Stimulated activated naive CD8-positive, alpha-beta T cell treated with anti-CD3 and anti-CD28 coated beads, Interleukin-15, Interleukin-2, amounts not matched to agents 100 U/mL and 50 U/mL, for 24 hours (primary cell): ENCODE results near the gene ZNF436.
"Not testable (repeated sequence)": the region's sequence is repeated elsewhere in the genome, so short reads cannot be mapped to it uniquely, and the experiment has no call there.

ENCODE experiments used
- ATAC-seq: fragments of 150-1000 bp; cut with Tn5 transposase; one replicate; pipeline ENCODE4 v1.10.0; 2021
- DNase-seq: peaks from one replicate; pipeline ENCODE4 v3.0.0; 2021

The ZNF436 gene

DNA sequence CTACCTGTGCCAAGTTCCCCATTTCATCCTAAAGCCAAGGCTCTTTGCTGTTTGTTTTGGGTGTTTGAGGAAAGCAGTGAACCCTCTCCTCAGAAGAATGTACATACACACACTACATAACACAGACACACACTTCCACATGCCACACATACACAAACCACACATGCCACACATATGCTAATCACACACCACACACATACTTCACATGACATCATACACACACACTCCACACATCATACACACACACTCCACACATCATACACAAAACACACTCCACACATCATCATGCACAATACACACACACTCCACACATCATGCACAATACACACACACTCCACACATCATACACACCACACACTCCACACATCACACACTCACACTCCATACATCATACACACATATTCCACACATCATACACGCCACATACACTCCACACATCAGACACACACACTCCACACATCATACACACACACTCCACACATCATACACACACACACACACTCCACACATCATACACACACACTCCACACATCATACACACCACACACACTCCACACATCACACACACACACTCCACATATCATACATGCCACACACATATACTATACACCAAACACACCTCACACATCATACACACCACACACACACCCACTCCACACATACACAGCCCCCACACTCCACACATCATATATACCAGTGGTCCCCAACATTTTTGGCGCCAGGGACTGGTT lies 22.7 kb upstream of the ZNF436 start:
- DNase-seq (no peak), ATAC-seq (no peak)

DNA sequence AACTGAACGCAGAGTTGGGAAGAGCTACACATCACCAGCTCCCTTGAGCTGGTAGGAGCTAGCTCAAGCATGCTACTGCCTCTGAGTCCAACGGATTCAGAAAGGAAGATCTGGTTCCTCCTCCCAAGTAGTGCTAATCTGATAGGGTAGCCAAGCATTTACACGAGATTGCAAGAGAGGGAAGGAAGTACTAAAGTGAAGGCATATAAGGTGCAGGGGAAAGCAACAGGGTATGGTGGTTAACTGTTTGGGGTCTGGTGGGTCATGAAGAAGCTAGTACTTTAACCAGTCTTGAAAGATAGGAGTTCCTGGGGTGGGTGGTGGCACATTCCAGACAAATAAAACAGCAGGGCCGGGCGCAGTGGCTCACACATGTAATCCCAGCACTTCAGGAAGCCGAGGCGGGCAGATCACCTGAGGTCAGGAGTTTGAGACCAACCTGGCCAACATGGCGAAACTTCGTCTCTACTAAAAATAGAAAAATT lies 20.2 kb upstream of the ZNF436 start:
- ATAC-seq = no peak
- DNase-seq = no peak

DNA sequence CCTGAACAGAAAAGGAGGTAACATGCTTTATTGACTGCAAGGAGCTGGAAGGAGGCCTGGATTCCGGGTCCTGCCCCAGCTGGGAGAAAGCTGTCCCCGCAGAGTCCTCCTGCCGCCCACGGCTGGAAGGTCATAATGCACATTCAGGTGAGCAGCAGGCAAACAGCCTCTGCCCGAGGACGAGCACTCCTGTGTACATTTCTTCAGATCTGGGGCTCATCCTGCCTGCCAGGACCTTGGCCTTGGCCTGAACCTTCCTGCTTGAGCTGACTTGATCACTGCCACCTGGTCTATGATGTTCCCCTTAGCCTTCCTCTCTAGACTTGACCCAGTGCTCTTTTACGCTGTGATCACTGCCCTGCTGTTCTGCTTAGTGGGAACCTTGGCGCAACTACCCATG lies 17.9 kb upstream of the ZNF436 start:
- ATAC-seq = no peak
- no peak for DNase-seq

DNA sequence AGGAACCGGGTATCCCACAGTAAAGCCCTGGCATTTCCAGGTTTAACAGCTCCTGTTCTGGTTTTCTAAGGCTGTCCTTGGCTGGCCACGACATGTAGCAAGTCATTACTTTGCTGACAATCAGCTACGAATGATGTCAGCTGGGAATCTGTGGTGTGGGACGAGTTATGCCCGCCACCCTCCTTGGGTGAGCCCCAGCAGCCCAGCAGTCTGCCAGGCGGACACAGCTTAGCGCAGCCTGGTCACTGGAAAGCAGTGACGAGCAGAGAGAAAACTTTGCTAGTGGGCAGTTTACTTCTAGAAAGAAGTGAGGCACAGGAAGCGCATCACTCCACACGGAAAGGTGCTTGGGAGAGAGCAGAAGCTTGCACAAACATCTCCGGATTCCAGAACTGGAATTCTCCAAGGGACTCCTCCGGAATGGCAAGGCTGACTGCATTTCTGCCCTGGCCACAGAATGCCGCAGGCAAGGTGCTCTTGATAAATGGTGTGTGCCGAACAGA lies 15.5 kb upstream of the ZNF436 start:
- ATAC-seq = no peak
- DNase-seq = no peak

DNA sequence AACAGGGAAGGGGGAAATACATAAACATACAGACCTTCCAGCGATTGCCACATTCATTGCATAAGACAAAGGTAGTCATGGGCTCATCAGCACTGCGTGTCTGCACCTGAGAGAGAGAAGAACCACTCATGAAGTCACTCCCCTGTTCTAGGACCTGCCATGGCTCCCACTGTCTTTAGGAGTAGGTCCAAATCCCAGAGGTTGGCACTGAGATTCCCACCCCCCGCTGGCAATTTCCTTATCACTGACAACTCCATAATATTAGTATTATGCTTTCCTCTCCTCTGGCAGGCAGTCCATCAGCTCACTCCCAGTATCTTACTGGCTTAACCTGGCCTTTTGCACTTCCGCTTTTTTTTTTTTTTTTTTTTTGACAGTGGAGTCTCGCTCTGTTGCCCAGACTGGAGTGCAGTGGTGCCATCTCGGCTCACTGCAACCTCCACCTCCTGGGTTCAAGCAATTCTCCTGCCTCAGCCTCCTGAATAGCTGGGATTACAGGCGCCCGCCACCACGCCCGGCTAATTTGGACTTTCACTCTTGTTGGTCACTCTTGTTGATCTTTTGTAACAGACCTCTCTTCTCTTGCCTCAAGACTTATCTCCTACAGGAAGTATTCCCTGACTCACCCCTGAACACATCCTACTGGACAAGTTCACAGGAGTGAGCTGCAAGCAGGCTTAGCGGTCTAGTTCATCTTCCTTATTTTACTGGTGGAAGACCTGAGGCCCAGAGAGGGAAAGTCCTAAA lies 14.8 kb upstream of the ZNF436 start:
- no peak for DNase-seq

DNA sequence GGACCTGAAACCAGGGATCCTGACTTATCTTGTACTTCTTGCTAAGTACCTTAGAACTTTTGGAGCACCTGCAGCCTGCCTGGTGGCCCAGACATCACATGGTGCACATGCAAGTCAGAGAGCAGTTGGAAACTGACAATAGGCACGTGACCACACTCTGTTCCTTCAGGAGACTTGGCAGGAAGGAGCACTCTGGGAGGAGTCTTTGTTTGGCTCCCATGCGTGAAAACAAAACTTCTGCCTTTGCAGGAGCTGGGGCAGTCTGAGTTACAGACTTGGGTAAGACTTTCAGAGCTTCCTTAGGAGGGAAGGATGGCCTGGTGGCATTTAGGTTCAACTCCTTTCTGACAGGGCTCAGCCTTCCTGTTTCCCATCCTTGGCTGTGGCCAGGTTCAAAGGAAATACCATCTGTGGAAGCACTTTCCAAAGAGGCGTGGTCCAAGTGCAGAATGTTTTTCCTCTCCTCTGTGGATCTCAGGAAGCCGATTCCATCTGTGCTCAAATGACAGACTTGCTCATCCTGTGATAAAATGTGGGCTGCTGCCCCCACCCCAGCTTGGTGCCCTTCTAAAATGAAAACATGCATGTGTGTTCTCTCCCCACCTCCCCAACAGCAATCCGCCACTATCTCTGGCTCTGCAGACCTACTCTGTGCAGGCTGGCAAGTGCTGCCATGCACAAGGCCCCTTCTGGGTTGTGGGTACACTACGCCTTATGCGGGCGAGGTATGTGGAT lies 14.1 kb upstream of the ZNF436 start:
- DNase-seq = no peak
- ATAC-seq = no peak

More for the DNA sequence above, 14.8 kb upstream of the ZNF436 start:
- no peak for ATAC-seq

DNA sequence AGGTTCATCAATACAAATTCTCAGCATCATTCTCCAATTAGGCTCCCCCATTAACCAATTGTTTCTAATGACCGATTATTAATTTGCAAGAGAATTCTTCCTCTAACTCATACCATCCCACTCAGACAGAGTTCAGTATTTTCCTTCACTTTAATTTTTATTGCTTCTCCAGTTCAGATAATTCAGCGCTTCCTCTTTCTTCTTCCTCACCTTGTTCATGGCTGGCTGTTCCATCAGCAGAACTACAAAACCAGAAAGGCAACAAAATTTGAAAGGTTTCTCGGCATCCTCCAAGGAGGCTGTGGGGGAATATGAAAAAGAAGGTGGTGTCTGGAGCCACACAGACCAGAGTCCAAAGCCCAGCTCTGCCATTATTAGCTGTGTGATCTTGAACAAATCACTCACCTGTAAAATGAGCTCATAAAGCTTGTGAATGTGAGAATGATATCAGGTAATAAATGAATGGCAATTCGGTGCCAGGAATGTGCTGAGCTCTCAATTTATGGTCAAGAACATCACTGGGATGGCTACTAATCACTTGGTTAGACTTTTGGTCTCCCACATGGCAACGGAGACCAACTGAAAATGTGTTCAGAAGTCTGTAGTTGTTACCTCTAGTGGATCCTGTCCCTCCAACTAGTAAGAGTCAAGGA lies 11.7 kb upstream of the ZNF436 start:
- ATAC-seq (no peak), DNase-seq (no peak)

DNA sequence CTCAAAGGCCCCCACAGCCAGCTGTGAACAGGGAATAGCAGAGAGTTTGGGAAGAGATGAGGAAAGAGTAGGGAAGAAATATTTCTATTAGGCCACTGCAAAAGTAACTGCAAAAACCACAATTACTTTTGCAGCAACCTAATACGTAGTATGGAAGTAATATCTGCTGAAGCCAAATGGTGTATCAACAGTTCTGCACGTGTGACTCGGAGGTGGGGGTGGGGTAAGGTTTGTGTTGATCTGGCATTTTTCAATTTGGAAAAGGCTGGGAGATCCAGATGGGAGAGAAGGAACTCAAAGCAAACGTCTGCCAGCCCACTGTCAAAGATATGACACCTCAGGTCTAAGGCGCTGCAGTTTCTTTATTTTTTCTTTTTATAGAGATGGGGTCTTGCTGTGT lies 11.1 kb upstream of the ZNF436 start:
- DNase-seq (no peak), ATAC-seq (no peak)

DNA sequence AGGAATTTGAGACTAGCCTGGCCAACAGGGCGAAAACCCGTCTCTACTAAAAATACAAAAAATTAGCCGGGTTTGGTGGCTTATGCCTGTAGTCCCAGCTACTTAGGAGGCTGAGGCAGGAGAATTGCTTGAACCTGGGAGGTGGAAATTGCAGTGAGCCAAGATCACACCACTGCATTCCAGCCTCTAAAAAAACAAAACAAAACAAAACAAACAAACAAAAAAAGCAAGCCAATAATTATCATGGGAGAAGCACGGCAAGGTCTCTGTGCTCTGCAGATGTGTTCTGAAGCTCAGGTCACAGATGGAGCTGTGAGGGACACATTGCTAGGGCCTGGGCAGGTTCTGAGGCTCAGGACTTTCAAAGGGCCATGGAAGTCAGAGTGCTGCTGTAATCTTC lies 10.6 kb upstream of the ZNF436 start:
- not testable (repeated sequence) for DNase-seq, ATAC-seq

DNA sequence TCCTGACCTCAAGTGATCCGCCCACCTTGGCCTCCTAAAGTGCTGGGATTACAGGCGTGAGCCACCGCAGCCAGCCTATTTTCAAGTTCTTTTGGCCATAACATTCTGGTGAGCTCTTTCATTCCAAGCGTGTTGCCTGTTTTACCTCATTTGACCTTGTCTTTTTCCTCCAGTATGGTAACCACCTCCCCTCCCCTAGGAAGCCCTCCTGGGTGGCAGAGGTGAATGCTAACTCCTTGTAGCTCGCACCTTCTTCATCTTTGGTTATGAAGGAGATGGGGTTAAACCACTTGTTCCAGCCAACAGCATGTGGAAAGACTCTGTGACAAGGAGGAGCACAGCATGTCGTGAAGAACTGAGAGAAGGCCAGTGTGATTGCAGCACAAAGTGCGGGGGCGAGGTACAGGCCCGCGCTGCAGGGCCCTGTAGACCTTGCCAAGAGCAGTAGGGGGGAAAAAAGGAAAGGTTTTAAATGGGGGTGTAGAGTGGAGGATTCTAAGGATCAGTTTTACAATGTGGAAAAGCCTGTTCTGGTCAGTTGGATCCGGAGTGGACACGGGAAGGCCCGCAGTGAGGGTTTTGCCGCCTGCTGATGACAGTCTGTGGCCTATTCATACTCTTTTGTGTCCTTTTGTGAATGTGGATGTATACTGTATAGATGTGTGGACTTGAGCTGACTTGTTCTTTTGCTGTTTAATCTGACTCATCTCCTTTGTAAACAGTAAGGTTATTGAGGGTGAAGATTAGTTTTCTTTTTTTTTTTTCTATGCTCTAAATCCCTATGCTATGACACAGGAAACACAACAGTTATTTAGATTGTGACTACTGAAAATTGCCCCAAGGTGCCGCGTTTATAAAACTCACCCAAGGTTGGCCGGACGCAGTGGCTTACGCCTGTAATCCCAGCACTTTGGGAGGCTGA lies 7.5 kb upstream of the ZNF436 start:
- DNase-seq = no peak

DNA sequence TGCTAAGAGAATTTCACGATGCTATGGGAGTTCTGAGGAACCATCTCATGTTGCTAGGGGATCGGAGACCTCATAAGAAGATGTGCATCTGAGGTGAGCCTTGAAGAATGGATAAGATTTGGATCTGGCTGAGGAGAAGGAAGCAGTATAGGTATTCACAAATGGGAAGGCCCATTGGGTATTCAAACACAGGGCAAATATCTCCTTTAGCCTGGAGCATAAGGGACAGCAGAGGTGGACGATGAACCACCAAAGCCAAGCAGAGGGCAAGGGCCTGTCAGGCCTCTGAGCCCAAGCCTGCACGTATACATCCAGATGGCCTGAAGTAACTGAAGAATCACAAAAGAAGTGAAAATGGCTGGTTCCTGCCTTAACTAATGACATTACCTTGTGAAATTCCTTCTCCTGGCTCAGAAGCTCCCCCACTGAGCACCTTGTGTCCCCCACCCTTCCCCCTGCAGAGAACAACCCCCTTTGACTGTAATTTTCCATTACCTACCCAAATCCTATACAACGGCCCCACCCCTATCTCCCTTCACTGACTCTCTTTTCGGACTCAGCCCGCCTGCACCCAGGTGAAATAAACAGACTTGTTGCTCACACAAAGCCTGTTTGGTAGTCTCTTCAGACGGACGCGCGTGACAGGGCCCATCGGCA lies 4.6 kb upstream of the ZNF436 start:
- ATAC-seq, DNase-seq: not testable (repeated sequence)

More for the DNA sequence above, 7.5 kb upstream of the ZNF436 start:
- ATAC-seq = no peak

DNA sequence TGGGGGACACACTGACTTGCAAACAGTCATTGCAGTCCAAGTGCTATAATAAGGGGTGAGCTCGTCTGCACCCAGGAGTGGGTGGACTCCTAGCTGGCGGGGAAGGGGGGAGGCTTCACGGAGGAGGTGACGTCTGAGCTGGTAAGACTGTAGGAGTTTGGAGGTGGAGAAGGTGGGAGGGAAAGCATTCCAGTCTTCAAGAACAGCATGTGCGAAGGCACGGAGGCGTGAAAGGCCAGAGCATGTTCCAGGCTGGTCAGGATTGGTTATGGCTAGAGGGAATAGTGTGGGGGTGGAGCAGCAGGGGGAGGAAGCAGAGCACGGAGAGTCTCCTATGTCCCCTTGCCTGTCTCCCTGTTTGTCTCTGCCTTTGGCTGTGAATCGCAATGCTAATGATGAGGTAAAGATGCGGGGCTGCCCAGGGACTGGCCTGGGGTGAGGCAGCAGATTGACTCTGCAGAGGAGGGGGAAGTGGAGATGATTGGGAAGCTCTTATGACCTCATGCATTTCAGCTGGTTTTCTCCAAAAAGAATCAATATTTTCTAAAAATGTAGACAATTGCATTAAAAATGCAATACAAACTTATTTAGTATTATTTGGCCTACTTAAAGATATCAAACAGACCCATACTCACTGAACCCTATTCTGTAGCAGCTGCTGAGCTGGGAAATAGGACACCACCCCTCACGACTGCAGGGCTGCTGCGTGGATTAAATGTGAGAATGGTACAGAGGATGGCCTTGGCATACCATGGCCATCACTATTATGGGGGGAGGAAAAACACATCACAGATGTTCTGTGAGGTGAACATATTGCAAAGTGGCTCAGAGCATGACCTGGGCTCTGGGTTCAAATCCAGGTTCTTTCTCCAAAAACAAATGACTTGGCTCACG lies 2.6 kb upstream of the ZNF436 start:
- DNase-seq (no peak), ATAC-seq (no peak)

DNA sequence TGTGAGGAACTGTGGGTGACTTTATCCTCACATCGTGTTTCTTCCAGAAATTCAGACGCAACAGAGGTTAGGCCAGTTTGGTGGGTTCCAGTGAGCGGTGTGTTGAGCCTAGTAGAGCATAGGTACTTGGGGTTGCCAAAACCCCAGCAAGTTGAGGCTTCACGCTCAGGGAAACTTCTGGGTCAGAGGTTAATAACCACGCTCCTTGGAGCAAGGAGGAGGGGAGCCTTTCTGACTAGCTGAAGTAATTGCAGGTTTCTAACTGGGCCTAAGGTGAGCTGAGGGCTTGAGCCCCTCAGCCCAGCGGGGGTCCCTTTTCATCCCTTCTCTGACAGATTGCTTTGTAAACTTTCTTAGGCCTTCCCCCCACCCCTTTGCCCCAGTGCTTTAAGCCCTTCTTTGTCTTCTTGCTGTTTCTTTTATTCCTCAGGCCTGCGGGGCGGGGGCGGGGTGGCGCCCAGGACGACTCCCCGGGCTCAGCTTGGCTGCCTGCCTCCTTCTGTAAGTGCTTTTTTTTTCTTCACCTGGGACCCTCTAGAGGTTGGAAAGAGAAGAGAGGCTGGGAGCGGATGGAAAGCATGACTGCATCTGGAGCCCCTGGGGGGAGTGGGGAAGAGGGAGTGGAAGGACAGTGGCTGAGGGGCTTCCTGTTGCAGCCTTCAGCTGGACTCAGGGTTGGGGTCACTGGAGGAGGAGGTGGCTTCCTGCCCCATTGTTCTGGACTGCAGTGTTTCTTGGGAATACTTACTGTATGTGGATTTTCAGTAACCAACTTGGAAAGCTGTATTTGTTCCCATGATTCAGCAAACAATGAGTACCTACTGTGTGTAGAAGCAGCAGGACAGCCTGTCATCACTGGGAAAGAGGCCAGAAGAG lies 1.3 kb upstream of the ZNF436 start:
- ATAC-seq = no peak
- DNase-seq = no peak

DNA sequence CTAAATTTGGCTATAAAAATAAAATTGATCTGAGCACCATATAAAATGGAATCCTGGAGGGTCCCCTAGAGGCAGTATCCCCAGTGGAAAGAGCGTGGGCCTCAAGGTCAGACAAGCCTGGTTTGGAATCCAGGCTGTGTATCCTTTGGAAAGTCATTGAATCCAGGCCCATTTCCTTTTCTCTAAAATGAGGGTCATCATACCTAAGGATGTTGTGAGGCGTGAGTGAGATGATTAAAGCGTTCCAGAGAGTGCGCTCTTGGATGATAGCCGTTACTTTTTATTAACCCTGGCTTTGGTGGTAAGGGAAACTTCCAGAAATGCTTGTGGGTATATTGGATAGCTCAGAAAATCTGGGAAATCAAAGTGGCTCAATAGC lies 683 bp upstream of the ZNF436 start:
- no peak for ATAC-seq
- no peak for DNase-seq

DNA sequence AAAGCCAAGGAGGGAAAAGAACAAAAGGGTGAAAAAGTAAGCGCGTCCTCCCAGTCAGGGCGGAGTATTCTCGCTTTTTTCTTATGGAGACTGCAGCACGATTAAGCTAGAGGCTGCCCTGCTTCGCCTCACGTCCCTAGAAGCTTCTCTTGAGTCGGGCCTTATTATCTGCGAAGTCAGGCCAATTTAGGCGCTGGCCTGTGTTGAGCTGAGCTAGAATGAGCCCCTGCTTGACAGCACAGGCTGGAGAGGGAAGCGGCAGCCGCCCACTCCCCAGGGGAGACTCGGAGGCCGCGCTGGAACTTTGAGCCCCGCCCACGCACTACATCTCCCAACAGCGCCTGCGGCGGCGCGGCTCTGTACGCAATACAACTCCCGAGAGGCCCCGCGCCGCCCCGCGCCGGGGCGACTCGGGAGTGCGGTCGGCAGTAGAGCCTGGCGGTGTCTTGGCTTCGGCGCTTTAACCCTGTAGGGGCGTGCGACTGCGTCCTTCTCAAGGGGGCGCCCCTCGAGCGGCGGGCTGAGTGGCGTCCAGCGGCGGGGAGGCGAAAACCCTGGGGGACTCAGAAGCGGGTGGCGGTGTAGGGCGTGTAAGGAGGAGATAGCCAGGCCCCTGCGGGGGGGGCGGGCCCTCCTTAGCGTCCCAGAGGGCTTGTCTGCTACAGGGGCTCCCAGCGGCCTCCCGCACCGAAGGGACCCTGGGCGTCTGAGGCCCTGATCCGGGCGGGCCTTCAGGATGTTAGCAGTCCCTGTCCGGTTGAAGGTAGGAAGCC lies 888 bp downstream of the ZNF436 start:
- DNase-seq = peak; percentile 91
- peak; percentile 79 for ATAC-seq

DNA sequence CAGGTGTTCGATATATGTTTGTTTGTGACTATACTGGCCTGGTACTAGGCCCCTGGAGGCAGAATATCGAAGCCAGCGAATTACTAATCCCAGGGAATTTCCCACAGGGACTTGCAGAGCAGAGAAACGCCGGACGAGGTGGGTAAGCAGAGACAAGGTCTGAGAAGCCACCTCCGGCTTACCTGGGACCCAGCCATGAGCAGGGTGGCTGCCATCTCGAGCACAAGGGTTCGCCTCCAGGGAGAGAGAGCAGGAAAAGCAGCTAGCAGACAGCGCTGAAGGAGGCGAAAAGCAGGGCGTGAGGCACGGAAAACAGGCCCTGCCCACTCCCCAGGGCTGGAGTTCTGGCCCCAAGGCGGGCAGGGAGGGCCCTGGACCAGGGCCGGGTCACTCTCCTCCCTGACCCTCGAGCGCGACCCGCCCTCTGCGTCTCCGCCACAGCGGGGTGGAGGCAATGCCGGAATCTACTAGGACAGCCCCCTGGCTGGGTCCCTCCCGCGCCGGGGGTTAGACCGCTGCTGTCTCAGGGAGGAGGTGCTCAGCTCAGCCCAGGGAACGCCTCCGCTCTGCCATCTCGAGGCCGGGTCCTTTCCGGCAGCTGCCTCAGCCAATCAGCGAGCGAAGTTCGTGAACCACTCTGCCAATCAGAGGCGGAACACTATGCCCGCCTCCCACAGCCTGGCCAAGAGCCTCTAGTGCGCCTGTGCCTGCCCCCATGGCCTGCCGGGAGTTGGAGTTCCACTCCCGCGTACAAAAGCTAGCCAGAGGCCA lies 1.7 kb downstream of the ZNF436 start:
- DNase-seq (peak; percentile 97), ATAC-seq (peak; percentile 97)

DNA sequence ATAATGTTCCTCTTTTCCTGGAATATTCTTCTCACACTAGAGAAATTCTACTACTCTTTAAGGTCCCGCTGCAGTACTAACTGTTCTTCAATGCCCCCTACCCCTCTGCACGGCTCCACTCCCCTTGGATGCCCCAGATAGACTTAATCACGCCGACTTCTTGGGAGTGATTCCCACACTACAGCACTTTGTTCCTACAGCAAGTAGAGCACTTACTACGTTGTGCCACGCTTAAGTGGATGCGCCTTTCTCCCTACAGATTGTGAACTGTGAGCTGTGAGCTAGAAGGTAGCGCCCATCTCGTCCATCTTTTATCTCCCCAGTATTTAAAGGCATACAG lies 2.2 kb downstream of the ZNF436 start:
- ATAC-seq (no peak), DNase-seq (peak; percentile 8)
